IMR-90 (cell line): Measurements from ENCODE around the gene ADPRM. TPM values are rescaled to one million over a fixed set of nuclear protein-coding genes. Genes with fewer than 3 reads are reported as not detected.

Experiments
- ATAC-seq: fragments of 200-7000 bp; cut with Tn5 transposase; 2 replicates; pipeline ENCODE4 v1.9.1; 2020; ENCODE audit warnings: low read depth, mild to moderate bottlenecking, moderate library complexity
- BruUV-seq: library from RNA; stranded (reverse); fragments of 400-500 nt; replicated peaks from 2 replicates; lab custom pipeline; 2021; lab: Mats Ljungman, UMichigan
- CTCF ChIA-PET: fragments of 300-600 bp; formaldehyde crosslinking; extraction: SDS; loops from one replicate; lab custom pipeline; 2021; ENCODE audit warnings: antibody characterized with exemption; lab: Yijun Ruan, JAX
- POLR2A ChIA-PET: fragments of 300-600 bp; sonication (Branson Sonifier 250); formaldehyde crosslinking; loops from one replicate; lab custom pipeline; 2022; ENCODE audit warnings: antibody characterized with exemption; ENCODE audit not compliant: unreplicated experiment; lab: Charles Lee
- DNase-seq: peaks from one replicate; pipeline ENCODE4 v3.0.0; 2013
- H2AFZ ChIP-seq: replicated peaks from 2 replicates; pipeline ENCODE3; 2013; ENCODE audit warnings: low read length, mild to moderate bottlenecking; ENCODE audit not compliant: poor library complexity
- H2AK5ac ChIP-seq: 2 replicates; pipeline ENCODE4 v1.6.1; 2013; ENCODE audit warnings: low read depth, low read length, inconsistent platforms
- H2AK9ac ChIP-seq: replicated peaks from 2 replicates; pipeline ENCODE3; 2013; ENCODE audit warnings: mild to moderate bottlenecking, low read depth, low read length, moderate library complexity; ENCODE audit not compliant: poor library complexity
- H2BK120ac ChIP-seq: 2 replicates; pipeline ENCODE4 v1.6.1; 2013; ENCODE audit warnings: low read depth, low read length, inconsistent platforms
- H2BK15ac ChIP-seq: 3 replicates; pipeline ENCODE4 v1.6.1; 2013; ENCODE audit warnings: low read depth, low read length, inconsistent platforms
- H2BK20ac ChIP-seq: 2 replicates; pipeline ENCODE4 v1.6.1; 2013; ENCODE audit warnings: low read depth, mild to moderate bottlenecking, inconsistent platforms, low read length, moderate library complexity
- H2BK5ac ChIP-seq: 2 replicates; pipeline ENCODE4 v1.6.1; 2013; ENCODE audit warnings: mild to moderate bottlenecking, low read depth, low read length, inconsistent platforms; ENCODE audit not compliant: poor library complexity, severe bottlenecking
- H3K14ac ChIP-seq: replicated peaks from 2 replicates; pipeline ENCODE4 v1.6.1; 2013; ENCODE audit warnings: low read depth, low read length, inconsistent platforms
- H3K18ac ChIP-seq: 2 replicates; pipeline ENCODE4 v1.6.1; 2013; ENCODE audit warnings: low read depth, low read length, control low read depth
- H3K23ac ChIP-seq: 2 replicates; pipeline ENCODE4 v1.6.1; 2013; ENCODE audit warnings: low read depth, low read length, inconsistent platforms
- H3K27ac ChIP-seq: 2 replicates; pipeline ENCODE4 v1.5.1; 2013; ENCODE audit warnings: mild to moderate bottlenecking, control low read depth, low read length; ENCODE audit not compliant: insufficient read depth
- H3K27me3 ChIP-seq: 2 replicates; pipeline ENCODE4 v1.6.1; 2013; ENCODE audit warnings: low read length; ENCODE audit not compliant: control insufficient read depth, insufficient read depth
- H3K36me3 ChIP-seq: 2 replicates; pipeline ENCODE4 v1.6.1; 2013; ENCODE audit warnings: low read length, mixed read lengths; ENCODE audit not compliant: control insufficient read depth, insufficient read depth
- H3K4ac ChIP-seq: 2 replicates; pipeline ENCODE4 v1.6.1; 2013; ENCODE audit warnings: low read depth, low read length, inconsistent platforms
- H3K4me1 ChIP-seq: 2 replicates; pipeline ENCODE4 v1.6.1; 2013; ENCODE audit warnings: low read length, mixed read lengths; ENCODE audit not compliant: control insufficient read depth, insufficient read depth
- H3K4me2 ChIP-seq: 2 replicates; pipeline ENCODE4 v1.6.1; 2013; ENCODE audit warnings: low read depth, mild to moderate bottlenecking, control low read depth, low read length, moderate library complexity
- H3K4me3 ChIP-seq: 2 replicates; pipeline ENCODE4 v1.5.1; 2013; ENCODE audit warnings: low read depth, mild to moderate bottlenecking, control low read depth, low read length, moderate library complexity; ENCODE audit not compliant: insufficient read depth
- H3K56ac ChIP-seq: 2 replicates; pipeline ENCODE4 v1.6.1; 2013; ENCODE audit warnings: low read length, inconsistent platforms; ENCODE audit not compliant: insufficient read depth; ENCODE audit errors: extremely low read depth
- H3K79me1 ChIP-seq, 2 experiments: 2 replicates each; pipeline ENCODE4 v1.6.1; 2013; ENCODE audit warnings: low read length in 2 of 2, inconsistent platforms in 1 of 2, low read depth in 1 of 2
- H3K9ac ChIP-seq: 2 replicates; pipeline ENCODE4 v1.6.1; 2013; ENCODE audit warnings: low read depth, low read length, control low read depth
- H3K9me1 ChIP-seq: 2 replicates; pipeline ENCODE4 v1.6.1; 2013; ENCODE audit warnings: low read length, inconsistent platforms; ENCODE audit not compliant: insufficient read depth
- H3K9me3 ChIP-seq: 2 replicates; pipeline ENCODE4 v1.6.1; 2013; ENCODE audit warnings: low read length; ENCODE audit not compliant: control insufficient read depth, insufficient read depth
- H4K20me1 ChIP-seq: 2 replicates; pipeline ENCODE4 v1.6.1; 2013; ENCODE audit warnings: low read length, inconsistent platforms; ENCODE audit not compliant: insufficient read depth
- H4K5ac ChIP-seq: 2 replicates; pipeline ENCODE4 v1.6.1; 2013; ENCODE audit warnings: mild to moderate bottlenecking, low read depth, low read length, control low read depth
- H4K8ac ChIP-seq, 2 experiments: 2 replicates each; pipeline ENCODE4 v1.6.1; 2013; ENCODE audit warnings: low read depth in 2 of 2, low read length in 2 of 2, control low read depth in 1 of 2, inconsistent platforms in 1 of 2
- H4K91ac ChIP-seq: 2 replicates; pipeline ENCODE4 v1.6.1; 2013; ENCODE audit warnings: low read depth, low read length, inconsistent platforms; ENCODE audit not compliant: insufficient read depth
- CHD1 ChIP-seq: IDR thresholded peaks from 2 replicates; pipeline ENCODE4 v1.6.1; 2012; ENCODE audit warnings: low read depth, low read length, improper control_type of control experiment
- CTCF ChIP-seq: conservative IDR thresholded peaks from 2 replicates; pipeline ENCODE4 v1.5.1; 2012; ENCODE audit warnings: mild to moderate bottlenecking, low read depth, low read length, improper control_type of control experiment
- MAZ ChIP-seq: IDR thresholded peaks from 2 replicates; pipeline ENCODE4 v1.6.1; 2012; ENCODE audit warnings: low read depth, mild to moderate bottlenecking, low read length, improper control_type of control experiment, moderate library complexity, borderline replicate concordance
- RAD21 ChIP-seq: IDR thresholded peaks from 2 replicates; pipeline ENCODE4 v1.6.1; 2012; ENCODE audit warnings: low read length, improper control_type of control experiment
- SMC3 ChIP-seq: fragments of 150-350 bp; IDR thresholded peaks from 2 replicates; pipeline ENCODE4 v1.6.1; 2016; ENCODE audit warnings: low read depth, mild to moderate bottlenecking, antibody characterized with exemption, low read length, moderate library complexity
- USF2 ChIP-seq: fragments of 150-350 bp; IDR thresholded peaks from 2 replicates; pipeline ENCODE4 v1.6.1; 2017; ENCODE audit warnings: mild to moderate bottlenecking, antibody characterized with exemption, low read length, low read depth
- WGBS, 2 experiments: methylation state at CpG; one replicate each; pipeline versions ENCODE4 v1.1.5 to v1.1.7; 2013; ENCODE audit warnings: missing lambda C conversion rate in 2 of 2; ENCODE audit not compliant: insufficient read length in 1 of 2; ENCODE audit errors: extremely low coverage in 2 of 2; 5-methylcytosine and 5-hydroxymethylcytosine counted together
- dilution Hi-C: fragments of 300-500 bp; cut with HindIII; formaldehyde crosslinking; loops from one replicate; pipeline ENCODE4 v1.14.3; 2018; ENCODE audit warnings: low sequenced_read_pairs; ENCODE audit not compliant: unreplicated experiment
- in situ Hi-C: fragments of 300-500 bp; cut with MboI; formaldehyde crosslinking; loops from 3 replicates; pipeline ENCODE4 v1.14.3; 2019; ENCODE audit warnings: low sequenced_read_pairs, inconsistent platforms, mixed read lengths
- intact Hi-C: fragments of 100-400 bp; cut with micrococcal nuclease; formaldehyde crosslinking; loops from 2 replicates; pipeline ENCODE4 v1.10.0; 2022
- polyA plus RNA-seq, 3 experiments: library from polyadenylated mRNA; depleted of rRNA; stranded (reverse); fragments of >200 nt; gene quantifications; 2 replicates each; pipeline ENCODE4 v1.2.3, GENCODE V29; 2012; ENCODE audit warnings: low replicate concordance in 1 of 3
- total RNA-seq: library from RNA; depleted of rRNA; stranded (reverse); fragments of >200 nt; gene quantifications from 2 replicates; pipeline ENCODE4 v1.2.3, GENCODE V29; 2012

The ADPRM gene
- total and polyA plus RNA-seq, 2 of the 4 experiments (the other 2 are of a cell fraction) = 7.4 to 12.2 TPM

- no peaks in the 10 kb centered on the region for H3K36me3 ChIP-seq
These were observed 39.8 kb downstream of the ADPRM start for GRCh38 chr17:10737168-10737622.

More at GRCh38 chr17:10737168-10737622, 39.8 kb downstream of the ADPRM start:
- no peak overlapping the region for H2BK20ac ChIP-seq
- H4K8ac ChIP-seq = no peak overlapping the region
- no peak overlapping the region for H4K91ac ChIP-seq
- H3K4me3 ChIP-seq = no peak overlapping the region
- H2AK9ac ChIP-seq = no peak overlapping the region
- no peak overlapping the region for H4K5ac ChIP-seq
- H3K56ac ChIP-seq = no peak overlapping the region
- H3K79me1 ChIP-seq = no peaks in the 10 kb centered on the region
- in situ Hi-C loops = loop anchor here (5.0 to 10.0 kb wide), 3 partner anchors 92 to 1258 kb away; partner anchors contain the start of gene ZNF18
- no peak overlapping the region for H2BK5ac ChIP-seq
- no peak overlapping the region for H3K18ac ChIP-seq
- no peak overlapping the region for H3K4me2 ChIP-seq
- peaks cover 10% of the 10 kb centered on the region for H3K27me3 ChIP-seq
- POLR2A ChIA-PET = no interaction called here
- no peaks in the 10 kb centered on the region for H4K20me1 ChIP-seq
- H3K23ac ChIP-seq = no peak overlapping the region
- H2BK15ac ChIP-seq = no peak overlapping the region
- no peak overlapping the region for H3K9ac ChIP-seq
- BruUV-seq = no TSS peak
- H2AK5ac ChIP-seq = no peak overlapping the region
- ATAC-seq (peak; percentile 98), DNase-seq (peak; percentile 55)
- no peaks in the 10 kb centered on the region for H3K9me1 ChIP-seq
- dilution Hi-C loops = no loop called here
- H2BK120ac ChIP-seq = no peak overlapping the region
- no peaks in the 10 kb centered on the region for H3K9me3 ChIP-seq
- TF ChIP-seq CHD1 (no peak), USF2 (no peak), MAZ (peak; percentile 73; the same call in 1 of the 2 replicates), SMC3 (peak; percentile 64), RAD21 (peak; percentile 77), CTCF (peak; percentile 80)
- intact Hi-C loops = loop anchor here (1.0 to 2.0 kb wide), 2 partner anchors 90 to 108 kb away; no protein-coding TSS in a partner anchor
- CTCF ChIA-PET = interaction anchor here (0.5 to 2.6 kb wide), 7 partner anchors 10 to 110 kb away, joined by 3 to 16 read pairs (median 4); no protein-coding TSS in a partner anchor
- no peak overlapping the region for H3K14ac ChIP-seq
- no peaks in the 10 kb centered on the region for H3K4me1 ChIP-seq
- H2AFZ ChIP-seq = peak overlapping the region; percentile 48
- H3K27ac ChIP-seq = no peak overlapping the region
- WGBS, 2 experiments = no CpG with 5 or more reads among the region's 6 CpGs
- H3K4ac ChIP-seq = no peak overlapping the region
